HepG2 (cell line): ENCODE results near the gene PIKFYVE. TPM values are rescaled to one million over a fixed set of nuclear protein-coding genes. Genes with fewer than 3 reads are reported as not detected.
A peak's percentile ranks its signal among the peaks of the same experiment; 100 is the strongest.

Source experiments
- CBFB ChIP-seq: sonication (generic); formaldehyde crosslinking; IDR thresholded peaks from 2 replicates; pipeline ENCODE4 v1.4.0; 2020; ENCODE audit warnings: missing genetic modification reagents
- CSRNP1 ChIP-seq: sonication (generic); formaldehyde crosslinking; IDR thresholded peaks from 2 replicates; pipeline ENCODE4 v1.8.1; 2023; ENCODE audit warnings: mild to moderate bottlenecking, missing genetic modification reagents
- FOXM1 ChIP-seq: sonication (generic); formaldehyde crosslinking; IDR thresholded peaks from 2 replicates; pipeline ENCODE4 v1.5.0; 2020; ENCODE audit warnings: missing genetic modification reagents
- GABPB1 ChIP-seq: IDR thresholded peaks from 2 replicates; pipeline ENCODE4 v1.6.1; 2016; ENCODE audit warnings: mild to moderate bottlenecking, missing genetic modification reagents, moderate library complexity, missing compliant biosample characterization
- MAZ ChIP-seq, 2 experiments: sonication (generic) in 1 of 2; formaldehyde crosslinking in 1 of 2; IDR thresholded peaks; 2 replicates each; pipeline versions ENCODE4 v1.5.0 to v1.6.1; 2012 to 2020; ENCODE audit warnings: low read depth in 2 of 2, mild to moderate bottlenecking in 2 of 2, borderline replicate concordance in 1 of 2, improper control_type of control experiment in 1 of 2, low read length in 1 of 2, missing genetic modification reagents in 1 of 2, moderate library complexity in 1 of 2
- MBD4 ChIP-seq: IDR thresholded peaks from 2 replicates; pipeline ENCODE4 v1.6.1; 2012; ENCODE audit warnings: low read length, inconsistent platforms, borderline replicate concordance
- REPIN1 ChIP-seq: sonication (generic); formaldehyde crosslinking; IDR thresholded peaks from 2 replicates; pipeline ENCODE4 v1.8.0; 2022; ENCODE audit warnings: missing genetic modification reagents, low read depth, mild to moderate bottlenecking, borderline replicate concordance
- SOX6 ChIP-seq, 2 experiments: fragments of 450-650 bp in 1 of 2; sonication (generic) in 1 of 2; formaldehyde crosslinking in 1 of 2; IDR thresholded peaks; 2 replicates each; pipeline versions ENCODE4 v1.4.0 to v1.6.1; 2017 to 2020; ENCODE audit warnings: antibody characterized with exemption in 1 of 2, mild to moderate bottlenecking in 1 of 2, missing genetic modification reagents in 1 of 2
- SRY ChIP-seq: sonication (generic); formaldehyde crosslinking; IDR thresholded peaks from 2 replicates; pipeline ENCODE4 v1.8.0; 2022; ENCODE audit warnings: mild to moderate bottlenecking, missing genetic modification reagents
- ZBTB14 ChIP-seq: sonication (generic); formaldehyde crosslinking; IDR thresholded peaks from 2 replicates; pipeline ENCODE4 v1.4.0; 2020; ENCODE audit warnings: missing genetic modification reagents
- ZBTB43 ChIP-seq: sonication (generic); formaldehyde crosslinking; conservative IDR thresholded peaks from 2 replicates; pipeline ENCODE4 v1.4.0; 2020; ENCODE audit warnings: missing genetic modification reagents
- ZNF318 ChIP-seq: sonication (generic); formaldehyde crosslinking; IDR thresholded peaks from 2 replicates; pipeline ENCODE4 v1.4.0; 2020; ENCODE audit warnings: mild to moderate bottlenecking, missing genetic modification reagents
- ZNF382 ChIP-seq: sonication (generic); formaldehyde crosslinking; IDR thresholded peaks from 2 replicates; pipeline ENCODE4 v1.5.0; 2020; ENCODE audit warnings: missing genetic modification reagents, mild to moderate bottlenecking, borderline replicate concordance
- ZNF557 ChIP-seq: sonication (generic); formaldehyde crosslinking; IDR thresholded peaks from 2 replicates; pipeline ENCODE4 v1.4.0; 2020; ENCODE audit warnings: missing genetic modification reagents
- ZNF788 ChIP-seq: sonication (generic); formaldehyde crosslinking; IDR thresholded peaks from 2 replicates; pipeline ENCODE4 v1.5.0; 2020; ENCODE audit warnings: mild to moderate bottlenecking, missing genetic modification reagents, borderline replicate concordance
- polyA plus RNA-seq, 8 experiments: library from polyadenylated mRNA; depleted of rRNA in 3 of 8; stranded (reverse) in 7 of 8; unstranded in 1 of 8; fragments of >200 nt; fragmentation: Illumina TruSeq in 4 of 8; extraction: Trizol in 4 of 8; gene quantifications; 2 replicates each; pipeline versions ENCODE4 v1.2.1 to v1.2.3, GENCODE V29; 2011 to 2016; ENCODE audit warnings: low read depth in 4 of 8, missing spikeins in 1 of 8, mixed read lengths in 1 of 8; ENCODE audit not compliant: insufficient read depth in 1 of 8
- total RNA-seq, 5 experiments: library from RNA; depleted of rRNA; stranded (reverse); fragments of >200 nt; fragmentation: Illumina TruSeq; extraction: Trizol; gene quantifications; 2 replicates each; pipeline ENCODE4 v1.2.3, GENCODE V29; 2016; ENCODE audit warnings: low read depth in 1 of 5

PIKFYVE gene
- total and polyA plus RNA-seq, 2 of the 13 experiments (the other 11 are each of a cell fraction or from before 2014, with no cell fraction given), result 20.2 to 21.7 TPM

- TF ChIP-seq MAZ (IDR thresholded peaks at IDR 0.05; ENCODE audit: borderline replicate concordance, low read depth, low read length) (no peak), MAZ (CRISPR knock-in tag; IDR thresholded peaks at IDR 0.05; ENCODE audit: low read depth) (peak; percentile 91), SRY (0 out of 2 replicates have a peak, but pooled peaks have one; percentile 52), ZNF318 (CRISPR knock-in tag) (no peak), FOXM1 (CRISPR knock-in tag) (no peak), CBFB (CRISPR knock-in tag) (peak; percentile 60), ZNF382 (CRISPR knock-in tag) (no peak), REPIN1 (CRISPR knock-in tag) (peak; percentile 85; the same call in 1 of the 2 replicates), ZNF788 (CRISPR knock-in tag) (peak; percentile 91; the same call in 1 of the 2 replicates), CSRNP1 (CRISPR knock-in tag) (0 out of 2 replicates have a peak, but pooled peaks have one; percentile 23), MBD4 (no peak), ZBTB43 (CRISPR knock-in tag) (peak; percentile 76; the same call in 1 of the 2 replicates), ZNF557 (CRISPR knock-in tag) (no peak; the same call in 1 of the 2 replicates), GABPB1 (peak; percentile 83), ZBTB14 (CRISPR knock-in tag) (peak; percentile 54; the same call in 1 of the 2 replicates), SOX6 (IDR thresholded peaks at IDR 0.05) (no peak), SOX6 (CRISPR knock-in tag; IDR thresholded peaks at IDR 0.05) (peak; percentile 82)
Observed at GRCh38 chr2:208254871-208255556, 11.0 kb upstream of the PIKFYVE start, which contains the start of gene IDH1 (continued).
